C4-2B (cell line): ENCODE measurements around the gene COX8A.

Experiments used
- H3K27ac ChIP-seq: fragments of 450-650 bp; 2 replicates; pipeline ENCODE4 v1.5.1; 2017
- CTCF ChIP-seq: fragments of 450-650 bp; conservative IDR thresholded peaks from 2 replicates; pipeline ENCODE4 v1.5.1; 2017; ENCODE audit warnings: mild to moderate bottlenecking
- ZFX ChIP-seq: fragments of 450-650 bp; IDR thresholded peaks from 2 replicates; pipeline ENCODE4 v1.6.1; 2017

The COX8A gene

DNA sequence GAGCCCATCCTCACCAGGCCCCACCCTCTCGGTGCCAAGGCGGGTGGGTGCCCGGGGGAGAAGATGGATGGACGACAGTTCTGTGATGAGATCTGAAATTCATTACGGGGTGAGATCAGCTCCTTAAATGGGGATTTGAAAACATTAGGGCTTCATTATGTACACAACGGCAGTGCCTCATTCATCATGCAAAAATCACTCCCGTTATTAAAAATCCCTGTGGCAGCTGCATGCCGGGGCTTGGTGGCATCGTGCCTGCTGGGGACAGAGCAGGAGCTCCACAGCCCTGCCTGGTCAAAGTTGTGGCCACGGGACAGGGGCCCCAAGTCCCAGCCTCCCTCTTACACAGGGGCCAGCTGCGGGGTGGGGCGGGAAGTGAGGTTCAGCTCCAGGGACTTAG is 32.0 kb downstream of the COX8A start:
- no peak for TF ChIP-seq CTCF
- no peak overlapping the region for H3K27ac ChIP-seq

DNA sequence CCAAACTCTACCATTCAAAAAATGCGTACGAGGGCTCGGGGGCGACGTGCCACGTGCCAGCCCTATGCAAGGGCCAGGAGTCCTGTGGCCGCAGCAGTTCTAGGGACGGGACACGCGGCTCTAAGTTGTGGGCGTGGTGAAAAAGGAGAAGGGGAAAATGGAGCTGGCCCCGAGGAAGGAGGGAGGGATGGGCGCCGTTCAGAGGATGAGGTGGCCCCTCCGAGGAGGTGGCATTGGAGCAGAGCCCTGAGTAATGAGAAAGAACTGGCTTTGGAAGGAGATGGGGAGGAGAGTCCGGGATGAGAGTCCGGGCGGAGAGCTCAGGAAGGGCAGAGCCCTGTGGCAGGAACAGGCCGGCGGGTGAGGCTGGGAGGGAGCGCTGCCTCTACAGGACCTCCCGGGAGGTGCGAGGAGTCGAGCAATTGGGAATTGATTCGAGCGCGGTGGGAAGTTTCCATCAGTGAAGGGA is 32.8 kb downstream of the COX8A start:
- peak overlapping the region; percentile 20; the same call in 1 of the 2 replicates for H3K27ac ChIP-seq
- TF ChIP-seq CTCF (no peak), ZFX (no peak)

DNA sequence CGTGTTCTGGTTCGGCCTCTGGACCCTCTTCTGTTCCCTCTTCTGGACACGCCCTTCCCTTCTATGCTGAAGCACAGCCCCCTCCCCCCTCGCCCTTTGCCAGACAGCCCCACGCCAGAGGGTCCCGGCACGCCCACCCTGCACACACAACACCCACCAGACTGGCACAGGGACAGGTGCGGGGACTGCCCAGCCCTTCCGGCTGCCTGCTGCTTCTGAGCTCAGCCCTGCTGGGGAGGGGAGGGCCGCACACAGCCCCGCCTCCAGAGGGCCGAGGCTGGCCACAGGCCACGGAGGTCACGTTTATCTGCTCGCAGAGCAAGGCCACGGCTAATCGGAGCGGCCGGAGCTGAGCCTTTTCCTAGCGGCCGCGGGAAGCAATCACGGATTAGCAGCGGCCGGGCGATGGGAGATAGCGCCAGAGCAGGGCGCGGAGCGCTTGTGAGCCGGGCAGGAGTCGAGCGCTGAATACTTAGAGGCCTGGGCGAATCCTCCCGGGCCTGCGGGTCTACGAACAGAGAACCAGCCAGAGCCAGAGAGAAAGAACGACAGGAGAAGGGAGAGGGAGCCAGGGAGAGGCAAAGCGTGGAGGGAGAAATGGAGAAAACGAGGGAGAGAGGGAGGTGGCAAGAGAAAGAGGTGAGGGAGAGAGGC is 33.3 kb downstream of the COX8A start:
- peak overlapping the region; percentile 20; the same call in 1 of the 2 replicates for H3K27ac ChIP-seq
- no peak; the same call in 1 of the 2 replicates for TF ChIP-seq CTCF
- no peak for TF ChIP-seq ZFX

DNA sequence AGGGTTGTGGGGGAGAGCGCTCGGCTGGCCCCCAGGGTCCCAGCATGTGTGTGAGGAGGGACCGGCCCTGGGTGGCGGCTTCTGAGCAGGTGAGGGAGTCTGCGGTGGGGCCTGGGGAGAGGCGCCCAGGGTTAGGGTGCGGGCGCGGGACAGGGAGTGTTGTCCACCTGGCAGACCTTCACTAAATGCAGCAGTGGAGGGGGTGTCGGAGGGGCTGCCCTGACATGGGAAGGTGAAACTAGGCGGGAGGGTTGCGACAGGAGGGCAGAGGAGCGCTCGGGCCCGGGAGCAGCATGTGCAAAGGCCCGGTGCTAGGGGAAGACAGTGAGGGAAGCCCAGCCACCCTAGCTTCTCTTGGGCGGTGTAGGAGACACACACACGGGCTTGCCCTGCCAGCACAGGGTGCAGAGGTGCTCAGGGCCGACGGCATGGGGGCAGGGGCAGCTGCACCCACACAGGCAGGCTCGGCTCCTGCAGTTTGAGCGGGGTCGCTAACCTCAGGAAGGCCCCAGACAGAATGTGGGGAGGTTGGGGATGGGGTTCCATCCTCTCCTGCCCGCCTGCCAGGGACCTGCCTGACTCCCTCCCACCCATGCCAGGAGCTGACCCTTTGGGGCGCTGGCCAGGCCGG is 34.0 kb downstream of the COX8A start:
- H3K27ac ChIP-seq, result peak overlapping the region; percentile 20; the same call in 1 of the 2 replicates
- TF ChIP-seq CTCF (no peak), ZFX (no peak)

- TF ChIP-seq ZFX (no peak), CTCF (no peak)
- H3K27ac ChIP-seq, result no peak overlapping the region
These were observed 34.7 kb downstream of the COX8A start for GRCh38 chr11:64008914-64009633.

DNA sequence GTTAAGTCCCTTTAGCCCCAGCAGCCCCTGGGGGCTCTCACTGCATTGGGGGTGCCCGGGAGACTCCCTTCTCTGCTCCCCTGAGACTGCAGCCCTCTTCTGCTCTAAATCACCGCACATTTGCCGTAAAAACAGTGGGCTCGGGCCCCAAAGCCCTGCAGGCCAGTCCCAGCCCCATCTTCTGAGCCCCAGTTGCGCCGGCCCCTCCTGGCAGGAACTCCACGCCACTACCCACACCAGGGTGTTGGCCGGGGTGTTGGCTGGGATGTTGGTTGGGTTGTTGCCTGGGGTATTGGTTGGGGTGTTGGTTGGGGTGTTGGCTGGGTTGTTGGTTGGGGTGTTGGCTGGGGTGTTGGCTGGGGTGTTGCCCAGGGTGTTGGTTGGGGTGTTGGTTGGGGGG is 35.3 kb downstream of the COX8A start:
- no peak overlapping the region for H3K27ac ChIP-seq
- no peak for TF ChIP-seq ZFX
- no peak for TF ChIP-seq CTCF

- TF ChIP-seq CTCF, result no peak
- TF ChIP-seq ZFX, result no peak
- H3K27ac ChIP-seq, result no peak overlapping the region
These were observed 36.4 kb downstream of the COX8A start for GRCh38 chr11:64010783-64011182.
